HEK293 (cell line): ENCODE data around the gene ACOT7.
A peak's percentile ranks its signal among the peaks of the same experiment; 100 is the strongest.
"Not testable (repeated sequence)": the region's sequence is repeated elsewhere in the genome, so short reads cannot be mapped to it uniquely, and the experiment has no call there.

Experiments
- CTCF ChIA-PET: fragments of 350-600 bp; formaldehyde crosslinking; extraction: SDS; loops from one replicate; lab custom pipeline; 2021; ENCODE audit warnings: antibody characterized with exemption; lab: Yijun Ruan, JAX
- POLR2A ChIA-PET: fragments of 300-600 bp; formaldehyde crosslinking; extraction: SDS; loops from one replicate; lab custom pipeline; 2020; ENCODE audit warnings: antibody characterized with exemption, inconsistent platforms; lab: Yijun Ruan, JAX
- H3K27ac ChIP-seq: fragments of 200-500 bp; sonication (Bioruptor generic); 2 replicates; pipeline ENCODE4 v1.5.1; 2014; ENCODE audit warnings: low read depth, low read length, control low read depth, inconsistent platforms; ENCODE audit errors: extremely low read depth
- H3K36me3 ChIP-seq, 2 experiments: fragments of 200-500 bp in 1 of 2; sonication (Bioruptor generic) in 1 of 2; 1 replicate in 1 of 2; 2 replicates in 1 of 2; pipeline ENCODE4 v1.5.1; 2014 to 2017; ENCODE audit warnings: inconsistent platforms in 2 of 2, low read length in 2 of 2; ENCODE audit not compliant: control insufficient read depth in 2 of 2, insufficient read depth in 1 of 2
- H3K4me1 ChIP-seq: fragments of 200-500 bp; sonication (Bioruptor generic); 2 replicates; pipeline ENCODE4 v1.5.1; 2014; ENCODE audit warnings: mild to moderate bottlenecking, low read length, inconsistent platforms; ENCODE audit not compliant: control insufficient read depth, insufficient read depth
- H3K4me3 ChIP-seq: 2 replicates; pipeline ENCODE4 v1.5.1; 2011; ENCODE audit warnings: low read depth, mild to moderate bottlenecking, control low read depth, low read length, moderate library complexity
- H3K9me3 ChIP-seq: fragments of 200-500 bp; sonication (Bioruptor generic); 2 replicates; pipeline ENCODE4 v1.5.1; 2014; ENCODE audit warnings: low read depth, low read length, inconsistent platforms; ENCODE audit not compliant: control insufficient read depth, insufficient read depth
- KLF1 ChIP-seq: fragments of 450-650 bp; formaldehyde crosslinking; IDR thresholded peaks from 2 replicates; pipeline ENCODE4 v1.5.1; 2016; ENCODE audit warnings: missing biosample characterization, missing genetic modification characterization
- KLF17 ChIP-seq: fragments of 450-650 bp; formaldehyde crosslinking; IDR thresholded peaks from 2 replicates; pipeline ENCODE4 v1.5.1; 2016; ENCODE audit warnings: missing biosample characterization, missing genetic modification characterization
- PRDM10 ChIP-seq: fragments of 450-650 bp; formaldehyde crosslinking; IDR thresholded peaks from 2 replicates; pipeline ENCODE4 v1.5.1; 2016; ENCODE audit warnings: missing biosample characterization, missing genetic modification characterization
- SCRT1 ChIP-seq: fragments of 450-650 bp; formaldehyde crosslinking; IDR thresholded peaks from 2 replicates; pipeline ENCODE4 v1.5.1; 2016; ENCODE audit warnings: missing biosample characterization, missing genetic modification characterization, borderline replicate concordance
- SCRT2 ChIP-seq: fragments of 450-650 bp; formaldehyde crosslinking; IDR thresholded peaks from 2 replicates; pipeline ENCODE4 v1.5.1; 2016; ENCODE audit warnings: missing biosample characterization, missing genetic modification characterization
- ZBTB20 ChIP-seq: fragments of 450-650 bp; formaldehyde crosslinking; IDR thresholded peaks from 2 replicates; pipeline ENCODE4 v1.5.1; 2016; ENCODE audit warnings: missing biosample characterization, missing genetic modification characterization
- ZNF121 ChIP-seq: fragments of 450-650 bp; formaldehyde crosslinking; IDR thresholded peaks from 2 replicates; pipeline ENCODE4 v1.5.1; 2016; ENCODE audit warnings: missing biosample characterization, missing genetic modification characterization
- ZNF2 ChIP-seq: fragments of 450-650 bp; formaldehyde crosslinking; IDR thresholded peaks from 2 replicates; pipeline ENCODE4 v1.5.1; 2016; ENCODE audit warnings: missing biosample characterization, missing genetic modification characterization
- ZNF202 ChIP-seq: fragments of 450-650 bp; formaldehyde crosslinking; IDR thresholded peaks from 2 replicates; pipeline ENCODE4 v1.5.1; 2016; ENCODE audit warnings: missing biosample characterization, missing genetic modification characterization, borderline replicate concordance
- ZNF341 ChIP-seq: fragments of 450-650 bp; formaldehyde crosslinking; IDR thresholded peaks from 2 replicates; pipeline ENCODE4; 2016; ENCODE audit warnings: low read depth, missing biosample characterization, missing genetic modification characterization
- ZNF510 ChIP-seq: fragments of 450-650 bp; formaldehyde crosslinking; IDR thresholded peaks from 2 replicates; pipeline ENCODE4 v1.5.1; 2018; ENCODE audit warnings: mild to moderate bottlenecking, missing genetic modification characterization, missing biosample characterization; ENCODE audit not compliant: insufficient replicate concordance
- ZNF518A ChIP-seq: fragments of 450-650 bp; formaldehyde crosslinking; conservative IDR thresholded peaks from 2 replicates; pipeline ENCODE4 v1.5.1; 2016; ENCODE audit warnings: low read depth, missing biosample characterization, missing genetic modification characterization
- ZNF549 ChIP-seq: fragments of 450-650 bp; IDR thresholded peaks from 2 replicates; pipeline ENCODE4 v1.5.1; 2018; ENCODE audit warnings: missing biosample characterization, missing genetic modification characterization, mild to moderate bottlenecking, inconsistent platforms, moderate library complexity
- ZNF555 ChIP-seq: fragments of 450-650 bp; formaldehyde crosslinking; conservative IDR thresholded peaks from 2 replicates; pipeline ENCODE4 v1.5.1; 2017; ENCODE audit warnings: missing biosample characterization, mild to moderate bottlenecking, missing genetic modification characterization, inconsistent platforms
- ZNF558 ChIP-seq: fragments of 450-650 bp; formaldehyde crosslinking; IDR thresholded peaks from 2 replicates; pipeline ENCODE4 v1.5.1; 2016; ENCODE audit warnings: missing biosample characterization, missing genetic modification characterization
- ZNF792 ChIP-seq: fragments of 450-650 bp; formaldehyde crosslinking; IDR thresholded peaks from 2 replicates; pipeline ENCODE4 v1.5.1; 2016; ENCODE audit warnings: missing biosample characterization, missing genetic modification characterization
- ZSCAN30 ChIP-seq: fragments of 450-650 bp; IDR thresholded peaks from 2 replicates; pipeline ENCODE4 v1.5.1; 2018; ENCODE audit warnings: missing biosample characterization, mild to moderate bottlenecking, missing genetic modification characterization, moderate library complexity

The ACOT7 gene

GRCh38 chr1:6308449-6308848, 85.1 kb downstream of the ACOT7 start (continued):
- TF ChIP-seq ZNF792 (tag by site-specific recombination) (no peak), ZNF121 (tag by site-specific recombination) (no peak)
- TF ChIP-seq, all 188 proteins: peak for 2

GRCh38 chr1:6307682-6308081, 85.9 kb downstream of the ACOT7 start:
- POLR2A ChIA-PET, H3K4me3 ChIP-seq, H3K4me1 ChIP-seq, H3K9me3 ChIP-seq, H3K27ac ChIP-seq, CTCF ChIA-PET: not testable (repeated sequence)
- TF ChIP-seq SCRT2 (tag by site-specific recombination): peak; percentile 93
- TF ChIP-seq SCRT1 (tag by site-specific recombination): peak; percentile 98
- H3K36me3 ChIP-seq: peaks cover 0 to 53% of the 10 kb centered on the region in 2 experiments; a peak in 1 of 3 replicates

GRCh38 chr1:6307099-6307498, 86.5 kb downstream of the ACOT7 start:
- ChIA-PET CTCF (no interaction called here), POLR2A (no interaction called here)
- no peak overlapping the region for H3K4me3 ChIP-seq
- no peaks in the 10 kb centered on the region for H3K9me3 ChIP-seq
- H3K4me1 ChIP-seq: no peaks in the 10 kb centered on the region
- H3K27ac ChIP-seq: no peak overlapping the region
- TF ChIP-seq ZNF518A (tag by site-specific recombination): no peak
- no peak for TF ChIP-seq KLF17 (tag by site-specific recombination)
- TF ChIP-seq PRDM10: no peak
- TF ChIP-seq KLF1: no peak
- TF ChIP-seq ZSCAN30 (tag by site-specific recombination): no peak
- TF ChIP-seq ZNF558 (tag by site-specific recombination): no peak
- no peak for TF ChIP-seq ZBTB20 (tag by site-specific recombination)
- no peak for TF ChIP-seq ZNF341 (tag by site-specific recombination)
- no peak for TF ChIP-seq ZNF2 (tag by site-specific recombination)
- TF ChIP-seq ZNF202 (tag by site-specific recombination): no peak
- TF ChIP-seq ZNF510 (tag by site-specific recombination): no peak
- TF ChIP-seq ZNF549 (tag by site-specific recombination): no peak
- TF ChIP-seq ZNF555: no peak
- H3K36me3 ChIP-seq: peaks cover 0 to 59% of the 10 kb centered on the region in 2 experiments; a peak in 1 of 3 replicates
